PC-9 (cell line): ENCODE measurements around the gene ATOX1. TPM values are rescaled to one million over a fixed set of nuclear protein-coding genes. Genes with fewer than 3 reads are reported as not detected.

ENCODE experiments used
- BruUV-seq: library from RNA; stranded (reverse); fragments of 400-500 nt; replicated peaks from 2 replicates; lab custom pipeline; 2021; lab: Mats Ljungman, UMichigan
- CTCF ChIA-PET: fragments of 300-600 bp; sonication (Branson Sonifier 250); formaldehyde crosslinking; loops from one replicate; lab custom pipeline; 2022; ENCODE audit warnings: antibody characterized with exemption; lab: Charles Lee
- POLR2A ChIA-PET: fragments of 300-600 bp; sonication (Branson Sonifier 250); formaldehyde crosslinking; loops from one replicate; lab custom pipeline; 2022; ENCODE audit warnings: antibody characterized with exemption; ENCODE audit not compliant: unreplicated experiment; lab: Charles Lee
- DNase-seq, 2 experiments: peaks; one replicate each; pipeline versions ENCODE4 v3.0.0 to v3.0.0-alpha.2; 2015 to 2022; ENCODE audit warnings: mixed read lengths in 1 of 2
- H2AFZ ChIP-seq: fragments of 200-600 bp; sonication (generic); 2 replicates; pipeline ENCODE4 v1.8.1; 2017; ENCODE audit warnings: antibody characterized with exemption
- H3F3A ChIP-seq: fragments of 200-600 bp; sonication (generic); 2 replicates; pipeline ENCODE4 v1.8.1; 2017; ENCODE audit warnings: antibody characterized with exemption, mild to moderate bottlenecking, low read depth; ENCODE audit not compliant: insufficient read depth
- H3K27ac ChIP-seq: fragments of 200-600 bp; sonication (generic); 2 replicates; pipeline ENCODE4 v1.6.1; 2016; ENCODE audit warnings: mixed run types
- H3K27me3 ChIP-seq: fragments of 200-600 bp; sonication (generic); 2 replicates; pipeline ENCODE4 v1.6.1; 2016; ENCODE audit warnings: low read depth, mixed run types; ENCODE audit not compliant: insufficient read depth
- H3K36me3 ChIP-seq: fragments of 200-600 bp; sonication (generic); 2 replicates; pipeline ENCODE4 v1.6.1; 2016; ENCODE audit warnings: low read depth, mixed run types
- H3K4me1 ChIP-seq: fragments of 200-600 bp; sonication (generic); replicated peaks from 2 replicates; pipeline ENCODE4 v1.6.1; 2016; ENCODE audit warnings: mixed run types; ENCODE audit not compliant: insufficient read depth
- H3K4me2 ChIP-seq: fragments of 200-600 bp; sonication (generic); 2 replicates; pipeline ENCODE4 v1.6.1; 2017; ENCODE audit warnings: mixed run types
- H3K4me3 ChIP-seq: fragments of 200-600 bp; sonication (generic); 2 replicates; pipeline ENCODE4 v1.6.1; 2016; ENCODE audit warnings: mixed run types
- H3K79me2 ChIP-seq: fragments of 200-600 bp; sonication (generic); 2 replicates; pipeline ENCODE4 v1.6.1; 2017; ENCODE audit warnings: low read depth, mixed run types
- H3K9me2 ChIP-seq: fragments of 200-600 bp; sonication (generic); 2 replicates; pipeline ENCODE4 v1.8.1; 2017; ENCODE audit warnings: mild to moderate bottlenecking; ENCODE audit not compliant: insufficient read depth
- H3K9me3 ChIP-seq: fragments of 200-600 bp; sonication (generic); 2 replicates; pipeline ENCODE4 v1.8.1; 2016; ENCODE audit warnings: low read depth; ENCODE audit not compliant: insufficient read depth
- H4K20me1 ChIP-seq: fragments of 200-600 bp; sonication (generic); 2 replicates; pipeline ENCODE4 v1.8.1; 2017; ENCODE audit not compliant: insufficient read depth
- CTCF ChIP-seq: fragments of 200-600 bp; sonication (generic); conservative IDR thresholded peaks from 2 replicates; pipeline ENCODE4 v1.6.1; 2017; ENCODE audit warnings: mixed run types, antibody characterized with exemption, mild to moderate bottlenecking, moderate library complexity
- EZH2 ChIP-seq: fragments of 200-600 bp; sonication (generic); IDR thresholded peaks from 2 replicates; pipeline ENCODE4 v1.8.0; 2017; ENCODE audit warnings: antibody characterized with exemption, low read depth
- intact Hi-C: fragments of 100-400 bp; cut with micrococcal nuclease; formaldehyde crosslinking; loops from one replicate; pipeline ENCODE4 v1.10.0; 2022; ENCODE audit not compliant: unreplicated experiment
- total RNA-seq: library from RNA; stranded (reverse); gene quantifications from 2 replicates; pipeline ENCODE4 v1.2.3, GENCODE V29; 2021

Gene ATOX1
- total RNA-seq, 1 experiment from 2014 or later: 201 TPM

DNA sequence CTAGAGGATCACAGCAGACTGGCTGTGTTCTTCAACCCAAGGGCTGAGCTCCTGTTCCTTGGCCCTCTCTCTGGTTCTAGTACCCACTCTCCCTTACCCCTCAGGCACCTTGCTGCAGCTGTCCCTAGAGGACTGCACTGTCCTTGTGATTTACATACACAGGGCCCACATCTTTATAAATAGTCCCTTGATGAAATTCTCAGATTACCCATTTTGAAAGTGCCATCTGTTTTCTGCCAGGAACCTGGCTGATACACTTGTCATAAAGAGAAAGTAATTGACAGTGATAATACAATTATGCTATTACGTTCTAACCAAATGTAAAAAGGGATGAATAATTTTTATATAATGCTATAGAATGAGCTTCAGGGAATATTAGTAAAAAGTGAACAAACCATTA, 55.2 kb downstream of the ATOX1 start:
- Histone ChIP-seq H4K20me1 (no peaks in the 10 kb centered on the region), H3K79me2 (no peaks in the 10 kb centered on the region), H3K27me3 (no peaks in the 10 kb centered on the region), H3K4me3 (no peak overlapping the region), H3K27ac (no peak overlapping the region), H3K36me3 (no peaks in the 10 kb centered on the region), H3K4me2 (no peak overlapping the region), H2AFZ (no peak overlapping the region), H3K9me3 (no peaks in the 10 kb centered on the region; the same call in 1 of the 2 replicates), H3K9me2 (no peaks in the 10 kb centered on the region), H3F3A (no peaks in the 10 kb centered on the region; the same call in none of the 2 replicates), H3K4me1 (peaks cover 8% of the 10 kb centered on the region; the same call in 1 of the 2 replicates)
- CTCF ChIA-PET: no interaction called here
- no peak for DNase-seq
- no peak for TF ChIP-seq CTCF
- TF ChIP-seq EZH2: no peak
- no TSS peak for BruUV-seq
- intact Hi-C loops: no loop called here
- POLR2A ChIA-PET: no interaction called here

GRCh38 chr5:151700820-151701219, 57.6 kb downstream of the ATOX1 start:
- no peaks in the 10 kb centered on the region for H3K27me3 ChIP-seq
- no peak for DNase-seq
- no peak overlapping the region for H3K4me3 ChIP-seq
- H3K27ac ChIP-seq: no peak overlapping the region
- no peaks in the 10 kb centered on the region for H4K20me1 ChIP-seq
- no peak overlapping the region for H2AFZ ChIP-seq
- H3K79me2 ChIP-seq: no peaks in the 10 kb centered on the region
- intact Hi-C loops: no loop called here
- CTCF ChIA-PET: no interaction called here
- no peak overlapping the region for H3K4me2 ChIP-seq
- BruUV-seq: no TSS peak
- no peaks in the 10 kb centered on the region for H3K9me2 ChIP-seq
- no peaks in the 10 kb centered on the region for H3K9me3 ChIP-seq
- TF ChIP-seq EZH2 (no peak), CTCF (no peak)
- no peaks in the 10 kb centered on the region; the same call in 1 of the 2 replicates for H3F3A ChIP-seq
- no peaks in the 10 kb centered on the region for H3K36me3 ChIP-seq
- POLR2A ChIA-PET: no interaction called here
- peaks cover 8% of the 10 kb centered on the region; the same call in 1 of the 2 replicates for H3K4me1 ChIP-seq

GRCh38 chr5:151700296-151700695, 58.1 kb downstream of the ATOX1 start:
- no peak overlapping the region for H2AFZ ChIP-seq
- no peak for DNase-seq
- TF ChIP-seq CTCF (no peak), EZH2 (no peak)
- no peak overlapping the region for H3K4me2 ChIP-seq
- no TSS peak for BruUV-seq
- CTCF ChIA-PET: no interaction called here
- H3K4me1 ChIP-seq: peaks cover 8% of the 10 kb centered on the region; the same call in 1 of the 2 replicates
- H3K4me3 ChIP-seq: no peak overlapping the region
- no peaks in the 10 kb centered on the region for H4K20me1 ChIP-seq
- no peak overlapping the region for H3K27ac ChIP-seq
- no peaks in the 10 kb centered on the region for H3K9me3 ChIP-seq
- no peaks in the 10 kb centered on the region for H3K79me2 ChIP-seq
- H3K9me2 ChIP-seq: no peaks in the 10 kb centered on the region
- H3K36me3 ChIP-seq: no peaks in the 10 kb centered on the region
- H3F3A ChIP-seq: no peaks in the 10 kb centered on the region; the same call in 1 of the 2 replicates
- POLR2A ChIA-PET: no interaction called here
- no peaks in the 10 kb centered on the region for H3K27me3 ChIP-seq
- intact Hi-C loops: no loop called here
